ENCODE results near the gene NIPAL4.
A peak's percentile ranks its signal among the peaks of the same experiment; 100 is the strongest.

NIPAL4 gene

DNA sequence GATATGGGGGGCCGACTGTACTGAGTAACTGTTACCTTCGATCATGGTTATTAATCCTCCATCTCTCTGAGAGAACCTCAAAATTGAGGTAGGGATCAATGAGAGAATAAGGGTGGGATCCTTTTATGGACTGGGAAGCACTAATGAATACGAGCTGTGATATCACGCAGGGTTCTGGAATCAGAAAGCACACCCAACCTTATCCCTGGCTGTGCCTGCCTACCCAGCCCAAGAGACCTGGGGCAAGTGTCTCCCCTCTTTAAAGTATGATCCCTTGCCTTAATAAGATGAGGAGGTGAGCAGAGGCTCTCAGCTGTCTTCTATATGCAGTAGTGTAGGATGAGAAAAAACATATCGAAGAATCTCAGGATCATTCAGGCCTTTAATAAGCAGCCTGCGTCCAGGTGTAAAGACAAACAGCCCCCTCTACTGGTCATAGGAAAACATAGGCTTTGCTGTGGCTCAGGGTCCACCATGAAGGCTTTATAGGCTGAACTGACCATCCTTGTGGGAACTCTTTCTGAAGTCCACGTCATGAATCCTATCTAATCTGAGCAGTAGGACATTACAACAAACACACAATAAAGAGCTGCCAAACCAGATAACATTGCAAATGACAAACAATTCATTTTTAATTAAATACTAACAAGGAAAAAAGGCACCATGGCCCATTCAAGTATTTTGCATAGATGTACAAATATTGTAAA is 16.8 kb downstream of the NIPAL4 start:
- TF ChIP-seq, protein P1, sequence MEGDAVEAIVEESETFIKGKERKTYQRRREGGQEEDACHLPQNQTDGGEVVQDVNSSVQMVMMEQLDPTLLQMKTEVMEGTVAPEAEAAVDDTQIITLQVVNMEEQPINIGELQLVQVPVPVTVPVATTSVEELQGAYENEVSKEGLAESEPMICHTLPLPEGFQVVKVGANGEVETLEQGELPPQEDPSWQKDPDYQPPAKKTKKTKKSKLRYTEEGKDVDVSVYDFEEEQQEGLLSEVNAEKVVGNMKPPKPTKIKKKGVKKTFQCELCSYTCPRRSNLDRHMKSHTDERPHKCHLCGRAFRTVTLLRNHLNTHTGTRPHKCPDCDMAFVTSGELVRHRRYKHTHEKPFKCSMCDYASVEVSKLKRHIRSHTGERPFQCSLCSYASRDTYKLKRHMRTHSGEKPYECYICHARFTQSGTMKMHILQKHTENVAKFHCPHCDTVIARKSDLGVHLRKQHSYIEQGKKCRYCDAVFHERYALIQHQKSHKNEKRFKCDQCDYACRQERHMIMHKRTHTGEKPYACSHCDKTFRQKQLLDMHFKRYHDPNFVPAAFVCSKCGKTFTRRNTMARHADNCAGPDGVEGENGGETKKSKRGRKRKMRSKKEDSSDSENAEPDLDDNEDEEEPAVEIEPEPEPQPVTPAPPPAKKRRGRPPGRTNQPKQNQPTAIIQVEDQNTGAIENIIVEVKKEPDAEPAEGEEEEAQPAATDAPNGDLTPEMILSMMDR (IDR thresholded peaks at IDR 0.05; ENCODE audit: low read depth, low read length) = peak; percentile 89
- Histone ChIP-seq H3K27me3 (peaks cover 6% of the 10 kb centered on the region), H3K36me3 (no peaks in the 10 kb centered on the region), H3K4me3 (ENCODE audit: low read depth, low read length) (no peak overlapping the region), H3K4me1 (no peaks in the 10 kb centered on the region), H3K9me3 (no peaks in the 10 kb centered on the region)
- peak; percentile 48 for DNase-seq

GRCh38 chr5:157477814-157478494 is 17.9 kb downstream of the NIPAL4 start:
- no peaks in the 10 kb centered on the region for H3K4me1 ChIP-seq
- no peak overlapping the region for H3K4me3 ChIP-seq (ENCODE audit: low read depth, low read length)
- no peaks in the 10 kb centered on the region for H3K9me3 ChIP-seq
- TF ChIP-seq, protein P1 (IDR thresholded peaks at IDR 0.05; ENCODE audit: low read depth, low read length) = no peak
- no peak for DNase-seq
- no peaks in the 10 kb centered on the region for H3K36me3 ChIP-seq
- H3K27me3 ChIP-seq = peaks cover 6% of the 10 kb centered on the region

DNA sequence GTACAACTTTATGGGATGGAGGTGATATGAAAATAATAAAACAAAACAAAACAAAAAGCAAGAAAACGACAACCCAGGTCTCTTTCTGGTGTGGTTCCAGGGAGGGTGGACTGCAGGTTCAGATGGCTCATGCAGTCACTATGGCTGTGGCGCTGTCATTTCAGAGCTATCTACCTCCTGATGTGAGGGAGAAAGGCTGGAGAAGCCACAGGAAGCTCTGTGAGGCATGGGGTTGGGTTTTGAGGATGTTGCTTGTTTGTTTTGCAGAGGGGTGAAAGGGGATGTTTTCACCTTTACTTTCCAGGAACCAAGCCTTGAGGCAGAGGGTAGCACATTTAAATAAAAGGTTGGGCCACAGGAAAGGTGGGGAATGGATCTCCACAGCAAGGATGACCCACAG is 18.7 kb downstream of the NIPAL4 start:
- H3K9me3 ChIP-seq = no peaks in the 10 kb centered on the region
- H3K27me3 ChIP-seq = peaks cover 6% of the 10 kb centered on the region
- no peak for DNase-seq
- TF ChIP-seq, protein P1 (IDR thresholded peaks at IDR 0.05; ENCODE audit: low read depth, low read length) = no peak
- H3K4me3 ChIP-seq (ENCODE audit: low read depth, low read length) = no peak overlapping the region
- H3K36me3 ChIP-seq = no peaks in the 10 kb centered on the region
- H3K4me1 ChIP-seq = no peaks in the 10 kb centered on the region

- peaks cover 6% of the 10 kb centered on the region for H3K27me3 ChIP-seq
- no peak overlapping the region for H3K4me3 ChIP-seq (ENCODE audit: low read depth, low read length)
- H3K9me3 ChIP-seq = no peaks in the 10 kb centered on the region
- no peak for DNase-seq
- H3K36me3 ChIP-seq = no peaks in the 10 kb centered on the region
- TF ChIP-seq, protein P1 (IDR thresholded peaks at IDR 0.05; ENCODE audit: low read depth, low read length) = no peak
- H3K4me1 ChIP-seq = no peaks in the 10 kb centered on the region
These were observed 19.2 kb downstream of the NIPAL4 start for GRCh38 chr5:157479166-157479565.

- no peak for DNase-seq
- Histone ChIP-seq H3K27me3 (peaks cover 6% of the 10 kb centered on the region), H3K9me3 (no peaks in the 10 kb centered on the region), H3K4me1 (no peaks in the 10 kb centered on the region), H3K36me3 (no peaks in the 10 kb centered on the region), H3K4me3 (ENCODE audit: low read depth, low read length) (no peak overlapping the region)
- TF ChIP-seq, protein P1 (IDR thresholded peaks at IDR 0.05; ENCODE audit: low read depth, low read length) = no peak
These were observed 19.8 kb downstream of the NIPAL4 start for GRCh38 chr5:157479612-157480510.
